Sigmoid colon (tissue), 4 donors: ENCODE data around the gene ZACN.
"Not testable (repeated sequence)": the region's sequence is repeated elsewhere in the genome, so short reads cannot be mapped to it uniquely, and the experiment has no call there.

Source experiments
- POLR2A ChIP-seq, 2 donors: fragments of 450-650 bp; IDR thresholded peaks; one replicate each; pipeline ENCODE4 v1.6.1; 2016; ENCODE audit warnings: antibody characterized with exemption in 2 of 2, mild to moderate bottlenecking in 2 of 2, moderate library complexity in 2 of 2
- POLR2AphosphoS5 ChIP-seq, 4 donors: sonication (generic); formaldehyde crosslinking; IDR thresholded peaks; one replicate each; pipeline ENCODE4 v1.6.1; 2017; ENCODE audit warnings: antibody characterized with exemption in 4 of 4
- TF ChIP-seq, protein P1 (sequence below), 4 experiments: fragments of 450-650 bp in 3 of 4; fragments of 200-600 bp in 1 of 4; IDR thresholded peaks; one replicate each; pipeline ENCODE4 v1.5.1; 2016 to 2019; ENCODE audit warnings: antibody characterized with exemption in 4 of 4, mild to moderate bottlenecking in 3 of 4, moderate library complexity in 2 of 4

DNA sequence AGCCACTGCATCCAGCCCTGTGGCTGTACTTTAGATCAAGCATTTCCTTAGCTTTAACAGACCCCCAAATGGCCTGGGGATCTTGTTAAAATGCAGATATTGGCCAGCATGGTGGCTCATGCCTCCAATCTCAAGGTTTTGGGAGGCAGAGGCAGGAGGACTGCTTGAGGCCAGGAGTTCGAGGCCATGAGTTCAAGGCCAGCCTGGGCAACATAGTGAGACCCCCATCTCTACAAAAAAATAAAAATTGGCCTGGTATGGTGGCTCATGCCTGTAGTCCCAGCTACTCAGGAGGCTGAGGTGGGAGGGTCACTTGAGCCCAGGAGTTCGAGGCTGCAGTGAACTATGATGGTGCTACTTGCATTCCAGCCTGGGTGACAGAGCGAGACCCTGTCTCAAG, 36.1 kb upstream of the ZACN start:
- not testable (repeated sequence) for TF ChIP-seq POLR2A, POLR2AphosphoS5 (IDR thresholded peaks at IDR 0.05)
- TF ChIP-seq, protein P1, sequence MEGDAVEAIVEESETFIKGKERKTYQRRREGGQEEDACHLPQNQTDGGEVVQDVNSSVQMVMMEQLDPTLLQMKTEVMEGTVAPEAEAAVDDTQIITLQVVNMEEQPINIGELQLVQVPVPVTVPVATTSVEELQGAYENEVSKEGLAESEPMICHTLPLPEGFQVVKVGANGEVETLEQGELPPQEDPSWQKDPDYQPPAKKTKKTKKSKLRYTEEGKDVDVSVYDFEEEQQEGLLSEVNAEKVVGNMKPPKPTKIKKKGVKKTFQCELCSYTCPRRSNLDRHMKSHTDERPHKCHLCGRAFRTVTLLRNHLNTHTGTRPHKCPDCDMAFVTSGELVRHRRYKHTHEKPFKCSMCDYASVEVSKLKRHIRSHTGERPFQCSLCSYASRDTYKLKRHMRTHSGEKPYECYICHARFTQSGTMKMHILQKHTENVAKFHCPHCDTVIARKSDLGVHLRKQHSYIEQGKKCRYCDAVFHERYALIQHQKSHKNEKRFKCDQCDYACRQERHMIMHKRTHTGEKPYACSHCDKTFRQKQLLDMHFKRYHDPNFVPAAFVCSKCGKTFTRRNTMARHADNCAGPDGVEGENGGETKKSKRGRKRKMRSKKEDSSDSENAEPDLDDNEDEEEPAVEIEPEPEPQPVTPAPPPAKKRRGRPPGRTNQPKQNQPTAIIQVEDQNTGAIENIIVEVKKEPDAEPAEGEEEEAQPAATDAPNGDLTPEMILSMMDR (IDR thresholded peaks at IDR 0.05), result not testable (repeated sequence)
